DMS53 (cell line): Measurements from ENCODE around the gene ZDHHC14.

Source experiments
- DNase-seq: peaks from one replicate; lab custom pipeline; 2025; lab: John Stamatoyannopoulos, UW

ZDHHC14 gene

GRCh38 chr6:157518397-157519250 lies 137.6 kb downstream of the ZDHHC14 start:
- no peak for DNase-seq

DNA sequence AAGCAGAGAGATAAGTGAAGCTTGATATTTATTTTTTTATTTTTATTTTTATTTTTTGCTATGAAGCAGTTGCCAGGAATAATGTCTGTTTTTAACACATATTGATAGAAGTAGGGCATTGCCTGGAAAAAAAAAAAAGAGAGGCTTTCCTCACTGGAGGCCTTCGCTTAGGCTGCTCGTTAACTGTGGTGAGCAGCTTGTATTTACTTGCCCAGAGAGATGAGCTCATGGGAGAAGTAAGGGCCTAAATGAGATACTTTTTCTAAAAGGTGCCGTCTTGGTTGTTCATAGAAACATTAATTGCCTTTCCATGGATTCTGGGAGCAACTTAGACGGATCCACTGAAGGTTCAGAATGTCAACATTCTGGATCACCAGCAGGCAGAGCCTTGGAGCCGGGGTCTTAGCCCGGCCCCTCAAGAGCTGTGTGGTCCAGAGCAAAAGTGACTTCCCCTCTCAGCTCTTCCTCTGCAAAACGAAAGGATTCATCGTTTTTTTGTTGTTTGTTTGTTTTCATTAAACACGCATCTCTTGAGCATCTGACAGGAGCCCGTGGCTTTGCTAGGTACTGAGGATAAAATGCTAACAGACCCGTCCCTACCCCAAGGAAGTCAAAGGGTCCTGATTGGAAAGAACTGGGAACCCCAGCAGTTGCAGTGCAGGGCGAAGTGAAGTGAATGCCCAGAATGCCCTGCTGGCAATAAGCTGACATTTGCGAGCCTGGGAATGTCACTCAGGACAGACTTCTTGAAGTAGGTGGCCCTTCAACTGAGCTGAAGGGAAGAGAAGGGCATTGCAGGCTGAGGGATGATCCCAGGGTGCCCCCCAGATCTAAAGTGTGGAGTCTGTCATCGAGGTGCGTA lies 138.5 kb downstream of the ZDHHC14 start:
- DNase-seq, result no peak

DNA sequence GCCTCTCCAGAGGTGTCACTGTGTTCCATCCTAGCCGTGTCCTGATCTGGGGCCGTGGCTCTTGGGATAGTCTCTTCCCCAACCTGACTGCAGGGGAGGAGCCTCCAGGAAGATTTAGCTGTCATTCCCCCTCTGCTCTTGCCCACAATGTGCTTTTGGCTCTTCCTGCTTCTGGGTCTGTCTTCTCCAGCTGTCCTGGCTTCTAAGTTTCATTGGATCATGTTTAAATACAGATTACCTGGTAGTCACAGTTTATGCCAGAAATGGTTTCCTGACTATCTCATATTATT lies 139.1 kb downstream of the ZDHHC14 start:
- no peak for DNase-seq

- no peak for DNase-seq
Observed at GRCh38 chr6:157520596-157521361, 139.8 kb downstream of the ZDHHC14 start.

- no peak for DNase-seq
Observed at GRCh38 chr6:157521362-157522335, 140.7 kb downstream of the ZDHHC14 start.

DNA sequence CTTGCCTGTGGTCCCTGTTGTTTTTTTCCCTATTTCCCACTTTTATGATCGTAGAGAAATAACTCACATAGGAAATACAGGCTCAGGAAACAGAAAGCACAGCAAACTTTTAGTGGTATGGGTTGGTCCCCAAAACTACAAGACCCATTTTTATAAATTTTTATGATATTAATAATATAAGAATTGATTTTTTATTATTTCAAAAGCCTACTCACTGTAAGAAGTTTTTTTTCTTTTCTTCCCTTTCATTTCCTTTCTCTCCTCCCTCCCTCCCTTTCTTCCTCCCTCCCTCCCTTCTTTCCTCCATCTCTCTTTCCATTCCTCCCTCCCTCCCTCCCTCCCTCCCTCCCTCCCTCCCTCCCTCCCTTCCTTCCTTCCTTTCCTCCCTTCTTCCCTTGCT lies 141.5 kb downstream of the ZDHHC14 start:
- no peak for DNase-seq

DNA sequence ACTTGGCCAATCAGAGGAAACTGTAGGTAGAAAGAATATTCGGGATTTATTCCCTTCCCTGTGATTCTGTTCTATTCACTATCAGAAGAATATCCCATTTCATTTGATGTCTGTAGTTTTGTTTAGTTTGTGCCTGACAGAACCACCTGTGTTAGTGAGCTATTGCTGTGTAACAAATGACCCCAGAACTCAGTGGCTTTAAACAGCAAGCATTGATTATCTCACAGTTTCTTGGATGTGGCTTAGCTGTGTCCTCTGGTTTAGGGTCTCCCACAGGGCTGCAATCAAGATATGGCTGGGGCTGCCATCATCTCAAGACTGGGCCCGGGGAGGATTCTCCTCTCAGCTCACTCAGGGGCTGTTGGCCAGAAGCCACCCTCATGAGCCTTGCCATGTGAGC lies 143.7 kb downstream of the ZDHHC14 start:
- DNase-seq, result no peak

- no peak for DNase-seq
Observed at GRCh38 chr6:157525292-157525889, 144.4 kb downstream of the ZDHHC14 start.

DNA sequence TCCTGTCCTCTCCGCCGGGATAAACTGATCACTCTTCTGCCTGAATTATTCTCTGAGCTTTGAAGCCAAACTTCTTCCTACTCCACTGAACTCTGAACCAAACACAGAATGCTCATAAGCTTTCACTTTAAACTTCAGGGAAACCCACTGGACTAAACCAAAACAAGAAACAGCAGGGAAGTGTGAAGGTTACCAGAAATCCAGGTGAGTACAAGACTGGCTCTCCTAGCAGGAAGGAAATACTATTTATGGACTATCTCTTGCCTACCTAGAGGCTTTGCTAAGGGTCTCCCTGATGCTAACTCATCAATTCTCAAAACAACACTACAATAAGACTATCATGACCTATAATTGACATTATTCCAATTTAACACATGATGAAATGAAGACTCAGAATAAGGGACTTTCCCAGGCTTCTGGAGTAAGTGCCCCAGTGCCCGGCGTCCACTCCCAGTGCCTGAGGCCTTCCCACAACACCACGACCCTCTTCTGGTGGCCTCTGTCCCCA lies 145.0 kb downstream of the ZDHHC14 start:
- DNase-seq, result no peak

DNA sequence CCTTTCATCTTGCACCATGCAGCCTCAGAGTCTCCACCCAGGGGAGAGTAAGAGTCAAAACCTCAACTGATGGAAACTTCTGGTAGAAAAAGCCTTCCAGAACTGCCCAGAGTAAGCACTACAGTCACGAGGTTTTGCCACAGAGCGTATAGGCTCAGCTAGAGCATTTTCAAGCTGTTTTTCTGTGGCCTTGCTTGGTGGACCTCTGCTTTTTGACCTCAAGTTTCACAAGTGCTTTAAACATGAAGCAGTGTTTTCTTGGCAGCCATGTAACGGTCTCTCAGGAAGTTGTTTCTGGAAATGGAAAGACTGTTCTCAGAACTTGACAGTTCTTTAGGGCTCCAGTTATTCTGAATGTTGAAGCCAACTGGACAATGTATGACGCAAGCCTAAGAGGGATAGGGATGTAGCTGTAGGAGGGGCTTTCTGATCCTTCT lies 146.5 kb downstream of the ZDHHC14 start:
- no peak for DNase-seq

DNA sequence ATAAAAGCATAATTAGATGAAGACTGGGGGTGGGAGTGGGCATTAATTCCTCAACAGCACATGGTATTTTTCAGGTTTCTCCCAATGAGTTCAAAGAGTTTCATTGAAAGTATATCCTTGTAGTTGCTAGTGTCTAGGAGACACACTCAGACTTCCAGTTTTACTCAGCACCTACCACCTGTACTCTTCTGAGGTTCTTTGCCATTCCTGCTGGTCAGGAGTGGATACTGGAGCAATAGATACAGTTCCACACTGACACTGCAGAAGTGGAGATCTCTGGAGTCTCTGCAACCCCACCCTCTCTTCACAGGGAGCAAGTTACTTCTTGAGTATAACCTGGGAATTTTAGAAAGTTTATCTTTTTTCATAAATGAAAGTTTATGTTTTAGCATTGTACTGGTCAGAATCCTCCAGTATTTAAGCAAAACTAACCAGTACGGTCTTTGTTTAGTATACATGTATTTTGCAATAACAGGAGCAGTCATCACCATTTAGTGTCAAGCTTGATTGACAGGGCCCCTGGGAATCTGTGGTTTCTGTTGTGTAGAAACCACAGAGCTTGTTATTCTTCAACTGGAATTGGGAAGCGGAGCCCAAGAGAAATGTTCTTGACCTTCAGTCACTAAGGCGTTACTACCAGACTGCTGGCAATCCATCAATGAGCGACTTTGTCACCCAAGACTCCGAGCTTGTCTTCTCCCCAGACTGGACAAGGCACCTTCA lies 148.1 kb downstream of the ZDHHC14 start:
- peak; percentile 5 for DNase-seq

GRCh38 chr6:157529654-157530039 lies 148.7 kb downstream of the ZDHHC14 start:
- DNase-seq, result no peak

- peak; percentile 8 for DNase-seq
Observed at GRCh38 chr6:157530126-157530525, 149.1 kb downstream of the ZDHHC14 start.

GRCh38 chr6:157530724-157531168 lies 149.8 kb downstream of the ZDHHC14 start:
- DNase-seq, result no peak

- DNase-seq, result peak; percentile 89
Observed at GRCh38 chr6:157531169-157531985, 150.4 kb downstream of the ZDHHC14 start.

- no peak for DNase-seq
Observed at GRCh38 chr6:157531986-157532365, 151.0 kb downstream of the ZDHHC14 start.

DNA sequence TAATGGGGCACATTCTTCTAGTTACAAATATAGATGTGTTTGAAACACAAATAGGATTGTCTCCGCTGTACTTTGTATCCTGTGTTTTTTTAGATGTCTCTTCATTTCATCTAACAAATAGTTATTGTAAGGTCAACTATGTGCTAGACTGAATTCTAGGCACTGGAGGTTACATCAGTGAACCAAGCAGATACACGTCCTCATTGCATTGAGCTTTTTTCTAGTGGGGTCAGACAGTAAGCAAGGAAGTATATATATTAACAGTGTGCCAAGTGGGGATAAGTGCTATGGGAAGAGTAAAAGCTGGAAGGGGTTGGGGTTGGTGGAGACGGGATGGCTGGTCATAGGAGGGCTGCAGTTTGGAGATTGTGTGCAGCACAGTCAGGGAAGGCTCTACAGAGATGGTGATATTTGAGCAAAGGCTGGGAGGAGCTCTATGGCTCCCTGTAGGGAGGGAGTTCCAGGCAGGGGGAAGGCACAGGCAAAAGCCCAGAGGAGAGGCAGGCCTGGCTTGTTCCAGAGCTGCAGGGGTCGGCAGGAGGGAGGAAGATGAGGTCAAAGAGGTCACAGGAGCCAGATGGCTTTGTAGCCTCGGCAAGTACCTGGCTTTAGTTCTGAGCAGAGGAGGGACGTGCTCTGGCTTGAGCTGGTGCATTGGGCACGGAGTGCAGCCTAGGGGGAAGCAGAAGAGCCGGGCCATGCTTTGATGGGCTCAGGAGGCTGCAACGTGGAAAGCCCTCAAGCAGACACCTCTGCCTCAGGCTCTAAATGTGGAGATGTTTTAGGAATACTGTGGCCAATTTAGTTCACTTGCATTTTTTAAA lies 152.3 kb downstream of the ZDHHC14 start:
- DNase-seq, result no peak
